ENCODE results near the gene ATXN3.
A peak's percentile ranks its signal among the peaks of the same experiment; 100 is the strongest.

The ATXN3 gene

DNA sequence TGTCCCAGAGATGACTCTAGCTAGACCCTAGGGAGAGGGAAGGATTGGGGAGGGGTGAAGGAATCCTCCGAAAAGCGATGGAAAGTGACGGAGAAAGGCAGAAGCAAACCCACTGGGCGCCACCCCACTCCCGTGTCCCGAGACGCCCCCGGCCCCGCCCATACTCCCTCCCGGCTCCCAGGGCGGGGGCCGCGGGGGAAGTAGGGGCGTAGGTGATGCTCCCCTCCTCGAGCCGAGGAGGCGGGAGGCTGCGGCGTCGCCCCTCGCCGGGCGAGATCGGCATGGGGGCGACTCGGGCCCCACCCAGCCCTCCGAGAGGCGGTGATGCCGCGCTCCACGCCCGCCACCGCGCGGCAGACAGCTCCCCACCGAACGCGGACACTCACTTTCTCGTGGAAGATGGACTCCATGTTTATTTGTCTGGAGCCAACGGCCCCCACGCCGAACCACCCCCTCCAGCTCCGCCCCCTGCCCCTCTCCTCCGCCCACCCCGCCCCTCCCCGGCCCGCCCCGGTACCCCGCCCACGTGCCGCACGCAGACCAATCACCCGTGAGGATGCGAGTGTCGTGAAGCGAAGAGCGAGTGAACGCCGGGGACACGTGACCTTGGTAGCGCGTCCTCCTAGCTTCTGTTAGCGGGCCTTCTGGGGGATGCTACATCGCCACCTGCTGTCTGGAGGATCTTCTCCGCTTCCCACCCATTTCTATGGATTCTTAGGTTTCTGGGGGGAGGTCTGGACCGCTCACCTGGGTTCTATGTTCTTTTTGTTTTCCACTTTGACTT, at the start of gene ATXN3:
ATXN3 (minus strand) TSS at position 440 of the 784 bp plus-strand sequence; CDS start at position 410, 30 bp downstream.
- DNase-seq, result peak; percentile 98

DNA sequence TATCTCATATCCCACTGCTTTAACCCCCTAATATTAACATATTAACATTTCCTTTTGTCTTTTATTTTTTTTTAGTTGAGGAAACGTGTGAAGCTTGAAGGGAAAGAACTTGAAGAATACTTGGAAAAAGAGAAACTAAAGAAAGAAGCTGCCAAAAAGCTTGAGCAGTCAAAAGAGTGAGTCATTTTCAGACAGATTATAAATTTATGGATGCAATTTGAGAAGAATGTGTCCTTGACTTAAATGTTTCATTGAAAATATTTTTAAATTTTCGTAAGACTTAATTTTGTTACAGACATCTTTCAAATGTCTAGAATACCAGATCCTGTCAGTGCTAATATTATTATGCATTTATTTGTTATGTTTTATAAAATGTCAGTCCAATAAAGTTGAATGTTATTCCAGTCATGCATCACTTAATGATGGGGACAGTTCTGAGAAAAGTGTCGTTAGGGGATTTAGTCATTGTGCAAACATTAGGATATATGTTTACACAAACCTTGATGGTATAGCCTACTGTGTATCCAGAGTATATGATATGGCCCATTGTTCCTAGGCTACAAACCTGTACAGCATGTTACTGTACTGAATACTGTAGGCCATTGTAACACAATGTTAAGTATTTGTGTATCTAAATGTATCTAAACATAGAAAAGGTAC, 48.0 kb upstream of the ATXN3 start:
- no peak for DNase-seq

DNA sequence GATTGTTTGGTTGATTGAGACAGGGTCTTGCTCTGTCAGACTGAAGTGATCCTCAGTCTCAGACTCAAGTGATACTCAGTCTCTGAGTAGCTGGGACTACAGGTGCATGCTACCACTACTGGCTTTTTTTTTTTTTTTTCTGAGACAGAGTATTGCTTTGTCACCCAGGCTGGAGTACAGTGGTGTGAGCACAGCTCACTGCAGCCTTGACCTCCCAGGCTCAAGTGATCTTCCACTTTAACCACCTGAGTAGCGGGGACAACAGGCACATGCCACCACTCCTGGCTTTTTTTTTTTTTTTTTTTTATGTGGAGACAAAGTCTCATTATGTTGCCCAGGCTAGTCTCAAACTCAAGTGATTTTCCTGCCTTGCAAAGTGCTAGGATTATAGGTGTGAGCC, 47.2 kb upstream of the ATXN3 start:
- no peak for DNase-seq

DNA sequence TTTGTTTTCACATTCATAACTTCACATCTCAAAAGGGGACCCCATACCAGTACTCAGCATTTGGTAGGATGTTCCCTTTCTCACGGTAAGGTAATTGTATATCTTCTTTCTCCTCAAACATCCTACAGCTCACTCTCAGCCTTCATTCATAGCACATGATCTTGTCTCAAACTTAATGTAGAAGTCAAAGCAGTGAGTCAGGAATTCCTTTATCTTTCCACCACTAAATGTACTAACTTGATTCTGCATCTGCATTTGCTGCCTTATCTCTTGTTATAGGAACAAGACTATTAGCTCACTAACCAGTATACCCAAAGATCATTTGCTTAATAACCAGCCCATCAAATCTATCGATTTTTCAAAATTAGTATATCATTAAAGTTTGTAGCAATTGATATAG, 38.3 kb upstream of the ATXN3 start:
- no peak for DNase-seq

DNA sequence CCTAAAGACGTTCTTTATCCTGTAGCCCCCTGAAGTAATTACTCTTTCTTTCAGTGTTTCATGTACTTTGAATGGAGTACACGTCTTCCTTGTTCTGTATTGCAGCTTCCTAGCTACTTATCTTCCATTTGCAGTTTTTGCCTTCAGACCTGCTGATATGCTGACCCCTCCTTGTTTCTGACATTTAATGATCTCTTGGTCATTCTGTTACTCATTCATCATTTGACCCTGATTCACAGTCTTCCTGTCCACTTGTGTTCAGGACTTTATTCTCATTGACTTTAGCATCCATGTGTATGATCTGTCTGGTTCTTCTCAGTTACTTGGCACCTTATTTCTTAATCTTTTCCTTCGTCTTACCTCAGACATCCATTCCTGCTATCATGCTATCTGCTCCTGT, 37.6 kb upstream of the ATXN3 start:
- no peak for DNase-seq

DNA sequence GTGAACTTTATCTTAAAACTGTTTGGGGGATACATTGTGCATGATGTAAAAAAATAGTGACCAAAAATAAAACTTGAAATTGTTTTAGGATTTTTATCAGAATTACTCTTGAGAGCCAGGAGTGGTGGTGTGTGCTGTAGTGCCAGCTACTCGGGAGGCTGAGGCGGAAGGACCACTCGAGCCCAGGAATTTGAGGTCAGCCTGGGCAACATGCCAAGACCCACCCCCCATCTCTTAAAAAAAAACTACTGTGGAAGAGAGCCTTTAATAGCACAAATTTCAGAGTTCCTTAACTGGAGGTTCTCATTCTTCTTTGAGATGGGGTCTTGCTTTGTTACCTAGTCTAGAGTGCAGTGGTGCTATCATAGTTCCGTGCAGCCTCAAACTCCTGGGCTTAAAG, 36.9 kb upstream of the ATXN3 start:
- DNase-seq, result no peak

- DNase-seq, result no peak
These were observed 28.9 kb upstream of the ATXN3 start for GRCh38 chr14:92135269-92135668.

GRCh38 chr14:92134456-92134855, 28.1 kb upstream of the ATXN3 start:
- no peak for DNase-seq

DNA sequence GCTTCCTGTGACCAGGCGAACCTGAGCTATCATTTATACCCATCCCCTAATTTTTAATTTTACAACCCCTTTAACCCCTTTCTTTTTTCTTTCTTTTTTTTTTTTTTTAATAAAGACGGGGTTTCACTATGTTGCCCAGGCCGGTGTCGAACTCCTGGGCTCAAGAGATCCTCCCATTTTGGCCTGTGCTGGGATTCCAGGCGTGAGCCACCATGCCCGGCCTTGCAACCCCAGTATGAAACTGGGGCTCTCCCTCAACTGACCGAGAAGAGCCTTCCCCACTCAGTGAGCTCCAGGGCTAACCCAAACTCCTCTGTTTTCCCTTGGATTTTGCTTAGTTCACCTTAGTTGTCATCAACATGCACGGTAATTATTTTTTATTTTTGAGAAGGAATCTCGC, 16.4 kb upstream of the ATXN3 start:
- no peak for DNase-seq

GRCh38 chr14:92122351-92122677, 15.9 kb upstream of the ATXN3 start:
- no peak for DNase-seq

DNA sequence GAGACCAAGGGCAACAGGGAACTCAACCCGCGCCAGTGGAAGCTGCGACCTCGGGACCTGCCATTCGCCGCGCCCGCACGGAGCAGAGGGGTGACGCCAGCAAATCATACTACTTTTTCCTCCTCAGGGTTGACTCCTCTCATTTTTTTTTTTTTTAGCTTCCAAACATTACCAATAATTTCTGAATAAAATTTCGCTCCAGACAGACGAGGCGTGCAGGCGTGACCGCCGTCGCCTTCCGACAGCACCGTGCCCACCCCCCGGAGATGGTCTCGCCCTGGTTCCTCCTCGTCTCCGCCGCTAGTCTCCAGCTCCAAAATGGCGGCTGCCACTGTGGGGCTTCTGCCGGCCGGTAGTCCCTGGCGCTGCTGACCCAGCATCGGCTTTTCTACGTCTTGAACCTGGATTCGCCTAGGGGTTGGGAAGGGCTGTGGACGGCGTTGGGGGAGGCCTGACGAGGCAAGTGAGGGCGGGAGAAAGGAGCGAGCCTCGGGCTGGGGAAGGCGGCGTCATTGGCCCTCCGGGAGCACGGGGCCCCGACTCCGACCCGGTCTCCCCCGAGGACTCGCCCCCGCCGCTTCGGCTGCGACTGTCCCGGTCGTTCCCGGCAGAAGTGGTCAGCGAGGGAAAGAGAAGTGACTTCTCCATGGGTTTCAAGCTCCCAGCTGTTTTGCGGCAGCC, 15.4 kb upstream of the ATXN3 start, which contains the start of the genes CPSF2 and NDUFB1:
CPSF2 (plus strand) TSS at position 300 of the 681 bp plus-strand sequence. CDS start 9,016 bp downstream, outside the sequence.
NDUFB1 (minus strand) TSS at position 37 of the 681 bp plus-strand sequence. CDS start 4,069 bp downstream, outside the sequence.
- peak; percentile 88 for DNase-seq

- DNase-seq, result no peak
These were observed 14.9 kb upstream of the ATXN3 start for GRCh38 chr14:92121207-92121669.

GRCh38 chr14:92109490-92109889, 3.1 kb upstream of the ATXN3 start:
- no peak for DNase-seq

DNA sequence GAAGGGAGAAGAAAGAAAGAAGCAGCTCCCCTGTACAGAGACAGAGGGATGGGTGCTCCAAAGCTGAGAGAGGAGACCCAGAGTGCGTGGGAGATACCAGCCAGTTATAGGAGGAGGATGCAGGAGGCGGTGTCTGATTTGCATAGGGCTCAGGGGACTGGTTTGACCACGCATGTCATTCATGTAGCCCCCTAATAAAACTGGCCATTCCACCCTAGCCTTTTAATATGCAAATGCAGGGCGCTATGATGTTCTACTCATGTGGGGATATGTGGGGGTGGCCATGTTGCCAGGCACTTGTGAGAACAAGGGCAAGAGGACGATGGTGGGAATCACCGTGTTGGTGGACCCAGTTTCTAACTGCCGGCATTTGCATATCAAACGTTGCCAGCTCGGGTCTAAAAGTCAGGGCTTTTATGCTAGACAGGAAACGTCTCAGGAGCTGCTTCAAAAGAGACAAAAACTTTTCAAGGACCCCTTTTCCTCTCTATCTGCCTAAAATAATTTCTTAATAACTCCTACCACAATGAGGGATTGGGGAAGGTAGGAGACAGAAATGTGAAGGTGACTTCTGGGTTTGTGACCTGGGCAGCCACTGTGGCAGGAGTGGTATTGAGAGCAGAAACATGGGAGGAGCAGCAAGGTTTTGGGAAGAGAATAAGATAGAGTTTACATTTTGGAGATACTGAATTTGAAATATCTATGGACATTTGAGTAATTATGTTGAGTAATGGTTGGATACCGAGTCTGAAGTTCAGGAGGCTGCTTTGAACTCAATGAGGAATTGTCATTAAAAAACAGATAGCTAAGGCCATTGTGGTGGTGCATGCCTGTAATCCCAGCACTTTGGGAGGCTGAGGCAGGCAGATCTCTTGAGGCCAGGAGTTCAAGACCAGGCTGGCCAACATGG, 2.2 kb upstream of the ATXN3 start:
- no peak for DNase-seq

DNA sequence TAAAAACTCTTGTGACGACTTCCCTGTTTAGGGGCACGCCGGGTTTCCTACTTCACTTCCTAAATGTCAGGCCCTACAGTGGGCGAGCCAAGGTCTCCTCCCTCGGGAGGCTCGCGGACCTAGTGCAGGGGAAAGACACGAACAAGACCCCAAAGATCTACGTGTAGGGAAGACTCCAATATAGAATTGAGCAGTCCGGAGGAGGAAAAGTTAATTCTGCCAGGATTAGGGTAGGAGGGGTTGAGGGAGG, 564 bp downstream of the ATXN3 start:
- DNase-seq, result no peak

DNA sequence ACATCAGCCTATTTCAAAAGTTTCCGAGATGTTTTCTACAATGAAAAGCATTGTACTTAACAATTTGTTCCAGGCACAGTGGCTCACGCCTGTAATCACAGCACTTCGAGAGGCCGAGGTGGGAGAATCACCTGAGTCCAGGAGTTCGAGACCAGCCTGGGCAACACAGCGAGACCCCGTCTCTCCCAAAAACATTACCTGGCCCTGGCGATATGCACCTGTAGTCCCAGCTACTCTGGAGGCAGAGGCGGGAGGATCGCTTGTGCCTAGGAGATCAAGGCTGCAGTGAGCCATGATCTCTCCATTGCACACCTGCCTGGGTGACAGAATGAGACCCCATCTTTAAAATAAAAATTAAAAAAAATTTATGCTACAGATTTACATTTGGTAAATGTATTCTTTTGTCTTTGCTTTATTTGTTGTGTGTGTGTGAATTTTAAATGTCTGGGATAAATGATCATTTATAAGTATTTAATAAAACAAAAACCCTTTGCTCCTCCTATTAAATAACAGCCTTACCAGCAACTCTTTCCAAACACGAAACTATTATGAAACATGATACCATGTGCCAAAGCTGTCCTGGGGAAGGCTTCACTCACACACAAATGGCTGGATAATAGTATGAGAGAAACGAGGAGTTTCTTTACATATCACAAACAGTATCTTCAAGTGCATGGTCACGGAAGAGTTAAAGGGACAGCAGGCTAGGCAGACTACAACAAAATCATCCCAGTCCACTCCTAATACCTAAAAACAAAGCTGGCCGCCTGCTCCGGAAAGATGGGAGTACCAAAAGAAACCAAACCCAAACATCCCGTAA, 1.1 kb downstream of the ATXN3 start:
- no peak for DNase-seq

GRCh38 chr14:92103363-92103989, 2.9 kb downstream of the ATXN3 start:
- no peak for DNase-seq

DNA sequence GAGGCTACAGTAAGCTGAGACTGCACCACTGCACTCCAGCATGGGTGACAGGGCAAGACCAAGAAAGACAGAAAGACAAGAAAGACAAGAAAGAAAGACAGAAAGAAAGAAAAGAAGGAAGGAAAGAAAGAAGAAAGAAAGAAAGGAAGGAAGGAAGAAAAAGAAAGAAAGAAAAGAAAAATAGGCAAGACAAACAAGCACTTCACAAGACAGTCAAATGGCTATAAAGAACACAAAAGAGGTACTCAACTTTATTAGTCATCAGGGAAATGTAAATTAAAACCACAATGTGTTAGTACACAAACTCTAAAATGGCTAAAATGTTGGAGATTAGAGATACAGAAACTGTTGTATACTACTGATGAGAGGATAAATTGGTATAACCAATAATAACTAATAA, 6.6 kb downstream of the ATXN3 start:
- DNase-seq, result no peak

GRCh38 chr14:92093320-92093719, 13.1 kb downstream of the ATXN3 start:
- DNase-seq, result no peak

GRCh38 chr14:92088494-92088893, 17.9 kb downstream of the ATXN3 start:
- no peak for DNase-seq

GRCh38 chr14:92074555-92074954, 31.8 kb downstream of the ATXN3 start:
- DNase-seq, result no peak

Measured in right hindlimb (tissue), 1 donor.